SKM-1 treated with dmso at 0.1 percent for 144 hours (cell line): ENCODE data around the gene TMEM184B.

Experiments
- DNase-seq: peaks from one replicate; lab custom pipeline; 2025; ENCODE audit not compliant: unreplicated experiment; lab: John Stamatoyannopoulos, UW

TMEM184B gene

DNA sequence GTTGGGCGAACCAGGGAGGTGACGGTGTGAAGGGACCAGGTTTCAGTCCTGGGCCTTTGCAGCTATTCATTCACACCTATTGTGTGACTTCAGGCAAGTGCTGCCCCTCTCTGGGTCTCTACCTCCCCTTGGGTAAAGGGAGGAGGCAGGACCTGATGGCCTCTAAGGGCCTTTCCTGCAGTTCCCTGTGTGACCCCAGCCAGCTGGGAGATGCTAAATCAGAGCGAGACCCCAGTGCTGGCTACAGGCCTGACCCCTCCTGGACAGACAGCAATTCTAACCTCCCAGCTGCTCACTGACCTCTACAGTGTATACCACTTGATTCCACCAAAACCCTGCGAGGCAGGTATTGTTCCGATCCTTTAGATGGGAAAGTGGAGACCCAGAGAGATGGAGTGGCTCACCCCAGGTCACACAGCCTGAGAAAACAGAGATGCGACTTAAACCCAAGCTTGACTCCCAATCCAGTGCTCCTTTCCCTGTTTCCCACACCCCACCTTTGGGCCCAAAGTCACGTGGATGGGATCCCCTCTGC lies 64.8 kb downstream of the TMEM184B start:
- no peak for DNase-seq

DNA sequence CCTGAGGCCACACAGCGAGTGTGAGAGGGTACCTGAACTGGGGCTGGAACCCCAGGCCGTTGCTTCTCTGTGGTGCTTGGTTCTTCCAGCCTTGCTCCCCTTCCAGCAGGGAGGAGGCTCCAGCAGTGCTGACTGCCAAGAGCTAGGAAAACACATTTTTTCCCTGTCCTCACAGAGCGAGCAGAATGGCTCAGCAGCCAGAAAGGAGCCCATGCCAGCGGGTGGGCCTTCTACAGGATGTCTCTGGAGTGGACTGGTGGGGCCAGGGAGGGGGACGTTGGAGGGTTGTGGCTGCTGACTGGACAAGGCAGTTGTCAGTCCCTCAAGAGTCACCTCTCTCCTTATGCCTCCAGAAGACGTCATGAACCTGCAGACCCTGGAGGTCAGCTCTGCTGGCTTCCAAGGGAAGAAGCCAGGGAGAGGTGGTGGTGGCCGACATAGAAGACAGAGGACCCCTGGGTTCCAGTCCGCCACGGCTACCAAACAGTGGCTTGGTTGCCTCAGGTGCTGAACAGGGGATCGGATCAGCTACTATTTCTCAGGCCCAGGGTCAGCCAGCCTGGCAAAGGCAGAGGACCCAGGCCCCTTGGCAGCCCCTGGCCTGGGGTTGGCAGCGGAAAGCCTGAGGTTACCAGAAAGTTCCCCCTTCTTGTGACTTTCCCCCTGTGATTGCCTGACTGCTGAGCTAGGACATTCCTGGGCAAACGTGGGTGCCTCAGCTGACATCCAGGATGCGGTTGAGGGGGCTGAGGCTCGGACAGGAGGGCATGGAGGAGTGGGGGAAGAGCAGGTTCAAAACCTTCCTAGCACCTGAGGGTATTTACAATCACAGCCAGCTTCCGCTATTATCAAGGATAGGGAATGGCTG lies 67.3 kb downstream of the TMEM184B start:
- DNase-seq, result no peak

DNA sequence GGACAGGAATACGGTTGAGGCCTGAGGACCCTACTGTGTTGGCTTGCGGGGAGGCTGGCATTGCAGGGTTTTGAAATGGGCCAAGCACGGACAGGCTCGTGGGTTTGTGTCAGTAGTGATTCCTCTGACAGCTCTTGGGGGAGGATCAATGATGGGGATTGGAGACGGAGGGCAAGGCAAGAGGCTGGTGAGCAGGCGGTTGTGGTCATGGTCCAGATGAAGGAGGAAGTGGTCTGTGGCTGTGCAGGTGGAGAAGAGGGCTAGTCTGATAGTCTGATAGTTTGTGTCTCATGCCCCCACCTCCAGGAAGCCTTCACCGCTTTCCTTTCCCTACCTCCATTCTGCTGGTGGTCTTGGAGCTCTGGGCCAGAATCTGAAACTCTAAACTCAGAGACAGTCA lies 68.0 kb downstream of the TMEM184B start:
- DNase-seq, result peak; percentile 28

DNA sequence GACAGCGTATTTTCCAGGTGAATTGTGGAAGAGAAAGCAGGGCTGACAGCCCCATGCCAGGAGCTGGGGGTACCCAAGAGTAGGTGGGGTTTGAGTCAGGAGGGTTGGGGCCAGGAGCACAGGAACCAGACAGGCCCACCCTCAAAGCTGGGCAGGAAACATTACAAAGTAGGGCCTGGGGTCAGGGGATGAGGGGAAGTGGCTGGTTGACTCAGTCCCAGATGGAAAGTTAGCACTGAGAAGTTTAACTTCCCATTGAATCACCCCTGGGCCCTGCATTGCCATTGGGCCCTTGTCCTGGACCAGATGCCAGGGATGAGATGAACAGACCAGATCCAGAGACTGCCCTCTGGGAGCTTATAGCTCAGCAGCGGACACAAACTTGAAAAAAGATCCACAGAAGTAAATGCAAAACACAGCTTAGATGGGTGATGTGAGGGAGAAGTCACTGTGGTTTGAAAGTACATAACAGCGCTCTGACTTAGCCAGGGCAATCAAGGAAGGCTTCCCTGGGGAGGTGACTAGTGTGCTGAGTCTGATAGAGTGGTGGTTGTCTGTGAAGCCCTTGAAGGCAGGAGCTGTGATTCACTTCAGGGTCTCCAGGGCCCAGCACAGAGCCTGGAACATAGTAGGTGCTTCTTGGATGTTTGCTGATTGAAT lies 68.8 kb downstream of the TMEM184B start:
- no peak for DNase-seq

DNA sequence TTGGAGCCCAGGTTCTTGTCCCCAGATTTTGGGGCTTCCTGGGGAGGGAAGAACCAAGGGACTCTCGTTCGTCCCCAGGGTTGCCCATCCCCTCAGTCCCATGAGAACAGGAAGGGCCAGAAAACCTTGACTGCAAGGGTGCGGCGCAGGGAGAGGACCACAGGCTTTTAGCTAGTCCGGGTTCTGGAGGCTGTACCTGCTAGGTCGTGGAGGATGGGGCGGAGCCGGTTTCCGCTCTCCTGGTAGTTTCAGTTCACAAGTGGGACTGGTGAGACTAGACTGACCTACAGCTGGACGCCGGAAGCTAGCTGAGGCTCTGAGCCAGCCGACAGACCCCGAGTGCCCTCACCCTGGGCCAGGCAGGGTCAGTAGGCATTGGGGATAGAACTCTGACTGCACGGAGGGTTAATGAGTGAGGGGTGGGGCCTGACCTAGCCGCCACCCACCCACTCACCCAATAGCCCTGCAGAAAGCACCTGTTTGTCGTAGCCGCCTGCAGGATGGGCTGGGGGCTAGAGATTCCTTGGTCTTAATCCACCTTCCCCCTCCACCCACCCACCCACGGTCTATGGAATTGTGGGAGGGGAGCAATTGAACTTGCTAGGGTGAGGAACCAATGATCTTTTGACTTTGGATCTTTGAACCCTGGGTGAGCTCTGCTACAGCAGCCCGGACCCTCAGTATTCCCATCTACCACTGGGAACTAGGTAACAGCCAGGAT lies 69.6 kb downstream of the TMEM184B start:
- no peak for DNase-seq

GRCh38 chr22:38202437-38203089 lies 70.2 kb downstream of the TMEM184B start:
- peak; percentile 44 for DNase-seq

GRCh38 chr22:38201711-38202436 lies 70.9 kb downstream of the TMEM184B start, which contains the start of gene MAFF:
MAFF (plus strand) TSS chr22:38201994; CDS start chr22:38213854, 11,860 bp downstream.
- DNase-seq, result peak; percentile 86

- DNase-seq, result no peak
Observed at GRCh38 chr22:38201371-38201710, 71.5 kb downstream of the TMEM184B start.

DNA sequence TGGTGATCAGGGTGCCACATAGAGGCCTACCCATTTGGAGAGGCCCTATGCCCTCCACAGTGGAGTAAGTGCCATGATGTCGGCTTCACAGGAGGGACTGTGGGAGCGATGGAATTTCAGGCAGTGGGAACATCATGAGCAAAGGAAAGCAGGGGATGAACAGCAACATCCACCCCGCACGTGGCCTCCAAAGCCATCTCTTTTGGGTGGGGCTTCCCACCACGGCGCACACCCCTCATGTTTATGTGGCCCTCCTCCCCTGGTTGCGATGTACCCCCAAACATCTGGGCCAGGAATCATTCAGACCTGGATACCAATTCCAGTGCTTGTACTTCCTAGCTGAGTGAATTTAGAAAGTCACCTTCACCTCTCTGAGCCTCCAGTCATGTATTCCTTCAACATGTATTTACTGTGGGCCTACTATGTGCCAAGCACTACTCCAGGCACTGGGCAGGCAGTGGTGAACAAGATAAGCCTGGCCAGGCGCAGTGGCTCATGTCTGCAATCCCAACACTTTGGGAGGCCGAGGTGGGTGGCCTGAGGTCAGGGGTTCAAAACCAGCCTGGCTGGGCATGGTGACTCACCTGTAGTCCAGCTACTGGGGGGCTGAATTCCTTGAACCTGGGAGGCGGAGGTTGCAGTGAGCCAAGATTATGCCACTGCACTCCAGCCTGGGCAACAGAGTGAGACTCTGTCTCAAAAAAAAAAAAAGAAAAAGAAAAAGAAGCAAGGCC lies 72.8 kb downstream of the TMEM184B start:
- no peak for DNase-seq

- no peak for DNase-seq
Observed at GRCh38 chr22:38196791-38197419, 75.9 kb downstream of the TMEM184B start.

GRCh38 chr22:38193580-38193979 lies 79.2 kb downstream of the TMEM184B start:
- DNase-seq, result peak; percentile 93

DNA sequence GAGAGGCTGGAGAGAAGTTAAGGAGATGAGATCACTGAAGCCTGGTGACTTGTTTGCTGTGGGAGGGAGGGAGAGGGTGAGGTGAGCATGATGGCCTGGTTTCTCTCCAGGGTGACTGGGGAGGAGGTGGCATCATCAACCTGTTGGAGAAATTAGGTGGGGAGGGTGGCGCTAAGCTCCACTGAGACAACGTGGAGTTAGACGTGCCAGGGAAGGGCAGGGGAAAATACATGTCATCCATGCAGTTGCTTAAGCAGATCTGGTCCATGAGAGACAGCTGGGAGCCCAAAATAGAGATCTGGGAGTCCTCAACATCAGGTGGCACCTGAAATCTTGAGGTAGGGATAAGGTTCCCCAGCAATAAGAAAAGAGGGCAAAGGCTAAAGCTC lies 80.3 kb downstream of the TMEM184B start:
- DNase-seq, result no peak

- no peak for DNase-seq
Observed at GRCh38 chr22:38191731-38192474, 80.9 kb downstream of the TMEM184B start.

GRCh38 chr22:38191055-38191454 lies 81.8 kb downstream of the TMEM184B start:
- DNase-seq, result no peak

DNA sequence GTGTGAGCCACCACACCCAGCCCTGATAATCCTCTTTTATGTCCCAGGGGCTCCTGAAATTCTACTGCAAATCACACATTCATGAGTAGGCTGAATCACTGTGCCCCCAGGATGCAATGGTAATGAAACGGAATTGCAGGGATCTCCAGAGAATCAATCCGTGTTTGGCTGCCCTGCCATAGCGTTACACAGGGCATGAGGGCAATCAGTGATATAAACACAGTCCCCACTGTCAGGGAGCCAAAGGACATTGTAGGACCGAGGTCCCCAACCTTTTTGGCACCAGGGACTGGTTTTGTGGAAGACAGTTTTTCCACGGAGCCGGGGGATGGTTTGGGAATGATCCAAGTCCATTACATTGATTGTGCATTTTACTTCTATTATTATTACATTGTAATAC lies 82.2 kb downstream of the TMEM184B start:
- DNase-seq, result no peak

DNA sequence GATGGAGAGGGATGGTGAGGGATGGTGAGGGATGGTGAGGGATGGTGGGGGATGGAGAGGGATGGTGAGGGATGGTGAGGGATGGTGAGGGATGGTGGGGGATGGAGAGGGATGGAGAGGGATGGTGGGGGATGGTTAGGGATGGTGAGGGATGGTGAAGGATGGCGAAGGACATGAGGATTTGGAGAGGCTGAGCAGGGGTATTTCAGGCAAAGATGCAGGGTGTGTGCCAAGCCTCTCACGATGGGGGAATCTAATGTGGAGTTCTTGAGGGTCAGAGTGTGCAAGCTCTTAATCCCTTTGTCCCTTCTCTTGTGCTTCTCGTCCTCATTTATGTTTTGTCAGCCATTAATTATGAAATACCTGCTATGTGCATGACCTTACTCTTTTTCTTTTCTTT lies 83.7 kb downstream of the TMEM184B start:
- DNase-seq, result no peak

DNA sequence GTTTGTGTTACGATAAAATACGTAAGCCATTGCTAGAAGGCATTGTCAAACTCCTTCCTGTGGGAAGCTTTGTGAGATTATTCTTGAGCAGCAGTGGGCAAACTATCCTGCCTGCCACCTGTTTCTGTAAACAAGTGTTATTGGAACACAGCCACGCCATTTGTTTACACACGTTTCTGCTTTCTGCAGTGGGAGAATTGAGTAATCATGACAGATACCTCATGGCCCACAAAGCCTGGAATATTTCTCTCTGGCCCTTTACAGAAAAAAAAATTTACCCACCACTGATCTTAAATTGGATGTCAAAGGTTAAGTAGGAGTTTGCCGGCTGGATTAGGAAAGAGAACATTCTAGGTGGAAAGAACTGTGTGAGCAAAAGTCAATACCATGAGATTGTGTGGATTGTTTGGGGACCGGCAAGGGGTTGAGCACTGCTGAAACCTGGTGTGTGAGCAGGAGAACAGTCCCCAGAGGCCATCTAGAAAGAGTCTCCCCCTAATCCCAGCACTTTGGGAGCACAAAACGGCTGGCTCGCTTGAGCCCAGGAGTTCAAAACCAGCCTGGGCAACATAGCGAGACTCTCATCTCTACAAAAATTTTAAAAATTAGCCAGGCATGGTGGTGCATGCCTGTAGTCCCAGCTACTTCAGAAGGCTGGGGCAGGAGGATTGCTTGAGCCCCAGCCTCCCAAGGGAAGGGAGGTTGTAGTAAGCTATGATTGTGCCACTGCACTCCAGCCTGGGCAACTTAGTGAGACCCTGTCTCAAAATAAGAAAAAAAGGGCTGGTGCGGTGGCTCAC lies 85.2 kb downstream of the TMEM184B start:
- DNase-seq, result no peak

- DNase-seq, result no peak
Observed at GRCh38 chr22:38186429-38186828, 86.4 kb downstream of the TMEM184B start.
